IPS DF 4.7 (cell line): Measurements from ENCODE around the gene RNASE4.
A peak's percentile ranks its signal among the peaks of the same experiment; 100 is the strongest.
"Not testable (repeated sequence)": the region's sequence is repeated elsewhere in the genome, so short reads cannot be mapped to it uniquely, and the experiment has no call there.

Source experiments
- DNase-seq: peaks from one replicate; pipeline ENCODE4 v3.0.0-alpha.2; 2013; ENCODE audit warnings: low spot score; ENCODE audit errors: extremely low read depth

The RNASE4 gene

GRCh38 chr14:20683891-20684661 lies at the start of gene RNASE4:
Gene RNASE4 (plus strand): TSS chr14:20684560. CDS start chr14:20699372, 14,812 bp downstream.
- DNase-seq = no peak

- DNase-seq = no peak
Observed at GRCh38 chr14:20641591-20641990, 42.8 kb upstream of the RNASE4 start, which contains the start of gene OR6S1. Gene OR6S1 (minus strand): TSS chr14:20641691. CDS start chr14:20641691, 0 bp downstream.

- DNase-seq = no peak
Observed at GRCh38 chr14:20642182-20642581, 42.2 kb upstream of the RNASE4 start.

GRCh38 chr14:20642755-20643154 lies 41.6 kb upstream of the RNASE4 start:
- not testable (repeated sequence) for DNase-seq

- no peak for DNase-seq
Observed at GRCh38 chr14:20644520-20644919, 39.8 kb upstream of the RNASE4 start.

GRCh38 chr14:20645481-20645880 lies 38.9 kb upstream of the RNASE4 start:
- DNase-seq = no peak

- no peak for DNase-seq
Observed at GRCh38 chr14:20652996-20653975, 31.1 kb upstream of the RNASE4 start.

GRCh38 chr14:20655851-20656250 lies 28.5 kb upstream of the RNASE4 start:
- no peak for DNase-seq

- no peak for DNase-seq
Observed at GRCh38 chr14:20656274-20656673, 28.1 kb upstream of the RNASE4 start.

- peak; percentile 94 for DNase-seq
Observed at GRCh38 chr14:20657216-20658211, 26.8 kb upstream of the RNASE4 start.

- no peak for DNase-seq
Observed at GRCh38 chr14:20658246-20658645, 26.1 kb upstream of the RNASE4 start.

- DNase-seq = no peak
Observed at GRCh38 chr14:20659336-20659735, 25.0 kb upstream of the RNASE4 start.

- no peak for DNase-seq
Observed at GRCh38 chr14:20659813-20660395, 24.5 kb upstream of the RNASE4 start.

- no peak for DNase-seq
Observed at GRCh38 chr14:20661197-20661596, 23.2 kb upstream of the RNASE4 start.

GRCh38 chr14:20662968-20663732 lies 21.2 kb upstream of the RNASE4 start:
- DNase-seq = no peak

- not testable (repeated sequence) for DNase-seq
Observed at GRCh38 chr14:20666400-20666961, 17.9 kb upstream of the RNASE4 start.

GRCh38 chr14:20667957-20668356 lies 16.4 kb upstream of the RNASE4 start:
- DNase-seq = no peak

- no peak for DNase-seq
Observed at GRCh38 chr14:20668969-20669368, 15.4 kb upstream of the RNASE4 start.

GRCh38 chr14:20671597-20672283 lies 12.6 kb upstream of the RNASE4 start:
- DNase-seq = no peak
